22Rv1 (cell line): ENCODE data around the gene DMBX1.

Experiments used
- CTCF ChIP-seq: fragments of 450-650 bp; IDR thresholded peaks from 2 replicates; pipeline ENCODE4 v1.5.1; 2017; ENCODE audit warnings: mild to moderate bottlenecking
- ZFX ChIP-seq: fragments of 450-650 bp; IDR thresholded peaks from 2 replicates; pipeline ENCODE4 v1.6.1; 2017; ENCODE audit warnings: antibody characterized with exemption, borderline replicate concordance

GRCh38 chr1:46532095-46532494 lies 42.5 kb downstream of the DMBX1 start:
- TF ChIP-seq CTCF (no peak), ZFX (no peak)
